HG03103 (cell line): ENCODE data around the gene PPFIBP2.

Experiments
- ATAC-seq: cut with Tn5 transposase; IDR thresholded peaks from one replicate; pipeline ENCODE4 v1.9.1; 2021; ENCODE audit warnings: low read depth; ENCODE audit not compliant: unreplicated experiment

The PPFIBP2 gene

GRCh38 chr11:7546324-7546791 lies 32.6 kb downstream of the PPFIBP2 start:
- no peak for ATAC-seq

DNA sequence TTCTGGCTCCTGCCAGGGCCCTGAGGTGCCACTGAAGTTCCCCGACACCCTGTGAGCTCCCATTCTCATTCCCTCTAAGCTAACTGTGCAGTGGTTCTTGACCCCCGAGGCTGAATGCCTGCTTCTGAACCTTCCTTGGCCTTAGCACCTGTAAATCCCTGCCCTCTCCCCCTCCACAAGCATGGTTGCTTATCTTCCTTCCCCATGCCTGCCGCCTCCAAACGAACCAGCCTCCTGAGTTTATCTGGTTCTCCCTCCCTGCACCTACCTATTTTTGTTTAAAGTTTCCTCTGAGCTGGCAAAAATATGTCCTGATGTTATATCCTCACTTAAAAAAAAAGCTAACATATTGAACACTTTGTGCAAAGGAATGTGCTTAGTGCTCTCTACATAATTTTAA lies 33.9 kb downstream of the PPFIBP2 start:
- ATAC-seq: no peak

GRCh38 chr11:7548659-7549274 lies 35.0 kb downstream of the PPFIBP2 start:
- ATAC-seq: no peak

GRCh38 chr11:7549681-7550080 lies 35.9 kb downstream of the PPFIBP2 start:
- ATAC-seq: no peak

DNA sequence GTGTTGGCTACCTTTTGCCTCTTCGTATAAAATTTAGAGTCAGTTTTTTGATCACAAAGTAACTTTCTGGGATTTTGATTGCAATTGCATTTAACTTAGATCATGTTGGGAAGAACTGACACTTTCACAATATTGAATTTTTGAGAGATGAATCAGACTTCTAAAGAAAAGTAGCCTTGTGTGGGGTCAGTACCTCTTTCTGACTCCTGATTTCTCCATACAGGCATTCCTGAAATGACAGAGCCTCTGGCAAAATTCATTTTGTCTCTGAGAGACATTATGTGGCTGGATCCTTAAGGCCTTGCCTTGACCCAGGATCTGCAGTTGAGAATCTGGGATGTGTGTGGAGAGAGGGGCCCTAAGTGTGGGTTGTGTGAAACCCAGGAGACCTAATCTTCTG lies 37.8 kb downstream of the PPFIBP2 start:
- ATAC-seq: no peak

DNA sequence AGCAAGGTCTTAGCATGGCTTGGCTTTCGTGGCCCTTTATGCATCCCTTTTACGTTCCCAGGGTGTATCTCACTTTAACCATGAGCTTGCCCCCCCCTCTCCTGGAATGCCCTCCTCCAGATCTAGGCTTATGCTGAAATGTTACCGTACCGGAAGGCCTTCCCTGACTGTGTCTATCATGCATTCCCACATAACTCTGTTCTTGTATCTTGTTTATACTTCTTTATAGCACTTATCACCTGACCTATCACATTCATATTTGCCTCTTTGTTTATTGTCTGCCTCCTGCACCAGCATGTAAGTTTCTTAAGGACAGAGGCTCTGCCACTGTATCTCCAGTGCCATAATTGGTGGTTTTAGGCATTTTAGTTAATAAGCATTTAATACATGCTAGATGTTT lies 38.9 kb downstream of the PPFIBP2 start:
- no peak for ATAC-seq

GRCh38 chr11:7555052-7555699 lies 41.4 kb downstream of the PPFIBP2 start:
- ATAC-seq: no peak

- no peak for ATAC-seq
Observed at GRCh38 chr11:7558046-7558445, 44.2 kb downstream of the PPFIBP2 start.

DNA sequence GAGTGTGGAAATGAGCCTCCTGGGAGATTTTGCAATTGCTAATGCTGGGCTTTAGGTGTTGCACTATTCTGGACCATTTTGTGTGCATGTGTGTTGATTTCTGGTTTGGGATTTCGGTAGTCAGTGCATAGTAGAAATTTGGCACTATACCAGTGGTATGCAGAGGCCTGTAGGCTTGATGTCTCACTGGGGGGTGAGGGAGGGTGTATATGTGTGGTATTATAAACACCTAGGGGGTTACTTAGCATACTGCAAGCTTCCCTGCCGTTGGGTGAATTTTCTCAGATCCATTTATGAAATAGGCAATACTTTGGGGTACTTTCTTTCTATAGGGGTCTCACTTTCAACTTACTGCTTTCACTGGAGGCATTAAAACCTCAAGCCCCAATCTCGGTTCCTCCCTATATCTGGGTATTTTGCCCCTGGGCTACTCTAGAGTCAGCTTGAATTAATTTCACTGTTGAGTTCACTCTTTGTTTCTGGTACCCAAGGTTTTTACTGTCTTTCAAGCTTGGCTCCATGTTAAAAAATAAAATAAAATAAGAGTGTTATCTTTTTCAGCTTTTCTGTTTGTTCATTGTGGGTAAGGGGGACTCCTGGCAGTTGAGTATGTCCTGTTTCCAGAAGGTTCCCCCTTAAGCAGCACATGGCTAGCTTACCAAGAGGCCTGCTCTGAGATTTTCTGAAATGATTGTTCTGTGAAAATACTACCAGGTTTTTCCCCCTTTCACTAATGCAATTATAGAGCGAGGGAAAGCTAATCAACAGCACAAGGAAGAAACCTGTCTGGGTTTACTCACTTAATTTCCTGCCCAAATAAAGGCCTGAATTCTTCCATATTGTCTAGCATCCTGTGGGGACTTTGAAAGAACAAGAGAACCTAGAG lies 45.8 kb downstream of the PPFIBP2 start:
- peak; percentile 64 for ATAC-seq

GRCh38 chr11:7561562-7561961 lies 47.8 kb downstream of the PPFIBP2 start:
- ATAC-seq: no peak

DNA sequence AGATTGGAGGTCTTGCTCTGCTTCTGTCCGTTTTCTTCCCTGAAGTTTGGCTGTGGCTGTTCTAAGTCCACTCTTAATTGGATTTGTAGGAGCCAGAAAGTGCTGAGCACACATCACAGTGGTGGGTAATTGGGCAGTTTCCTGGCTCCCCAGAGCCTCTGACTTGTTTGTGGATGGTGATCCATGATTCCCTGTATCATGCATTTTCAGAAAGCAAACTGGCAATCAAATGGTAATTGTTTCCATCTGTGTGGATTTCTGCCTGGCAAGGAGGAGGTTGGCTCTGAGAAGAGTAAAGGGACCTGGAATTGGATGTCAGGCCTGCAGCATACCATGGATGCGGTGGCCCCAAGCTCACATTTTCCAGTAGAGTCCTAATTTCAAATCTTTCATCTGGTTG lies 49.5 kb downstream of the PPFIBP2 start:
- no peak for ATAC-seq

DNA sequence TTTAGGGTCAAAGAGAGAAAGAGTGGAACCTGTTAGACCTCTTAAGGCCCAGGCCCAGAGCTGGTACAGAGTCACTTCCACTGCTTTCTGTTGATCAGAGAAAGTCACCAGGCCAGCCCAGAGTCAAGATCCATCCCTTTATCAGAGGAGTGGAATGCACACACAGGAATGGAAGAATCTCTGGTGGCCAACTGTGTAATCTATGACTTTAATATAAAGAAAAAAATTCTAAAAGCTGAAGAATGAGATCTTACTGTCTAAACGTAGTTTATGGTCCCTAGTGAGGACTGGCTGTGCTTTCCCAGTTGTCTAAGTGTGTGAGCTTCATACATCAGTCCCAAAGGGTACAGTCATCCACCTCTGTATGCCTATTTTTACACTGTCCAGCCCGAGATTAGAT lies 51.0 kb downstream of the PPFIBP2 start:
- ATAC-seq: no peak

DNA sequence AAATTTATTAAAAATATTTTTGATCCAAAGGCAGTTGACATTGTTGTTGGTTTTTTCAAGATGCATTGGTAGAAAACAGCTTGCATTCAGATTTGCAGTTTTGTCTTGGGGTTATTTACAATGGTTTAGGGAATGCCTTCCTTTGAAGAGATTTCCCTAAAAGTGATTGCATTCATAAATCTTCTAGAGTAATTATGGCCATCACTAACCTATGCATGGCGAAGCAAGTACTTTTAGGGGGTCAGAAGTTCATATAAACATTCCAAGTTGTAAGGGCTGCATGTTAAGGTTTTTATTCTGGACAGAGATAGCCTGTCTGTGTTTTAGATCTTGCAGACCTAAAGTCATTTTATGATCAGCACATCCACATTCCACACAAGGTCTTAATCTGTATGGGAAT lies 53.5 kb downstream of the PPFIBP2 start:
- ATAC-seq: no peak

GRCh38 chr11:7569044-7569443 lies 55.2 kb downstream of the PPFIBP2 start:
- ATAC-seq: no peak

DNA sequence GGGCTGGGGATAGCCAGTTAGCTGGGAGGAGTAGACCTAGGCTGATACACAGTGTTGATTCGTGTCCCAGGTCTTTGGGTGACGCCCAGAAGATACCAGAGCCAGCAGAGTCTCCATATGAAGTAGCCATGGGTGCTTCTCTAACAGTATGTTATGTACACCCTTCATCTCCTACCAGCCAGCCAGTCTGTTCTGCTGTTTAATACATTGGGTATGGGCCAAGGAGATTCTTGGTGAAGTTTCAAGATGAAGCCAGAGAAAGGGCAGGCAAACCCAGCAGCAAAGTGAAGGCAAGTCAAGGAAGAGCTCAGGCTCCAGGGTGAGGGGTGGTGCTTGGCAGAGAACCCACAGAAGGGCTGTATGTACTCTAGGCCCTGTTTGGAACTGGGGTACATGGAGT lies 56.4 kb downstream of the PPFIBP2 start:
- no peak for ATAC-seq

- ATAC-seq: no peak
Observed at GRCh38 chr11:7570938-7571521, 57.2 kb downstream of the PPFIBP2 start.

GRCh38 chr11:7571640-7572000 lies 57.8 kb downstream of the PPFIBP2 start:
- no peak for ATAC-seq

DNA sequence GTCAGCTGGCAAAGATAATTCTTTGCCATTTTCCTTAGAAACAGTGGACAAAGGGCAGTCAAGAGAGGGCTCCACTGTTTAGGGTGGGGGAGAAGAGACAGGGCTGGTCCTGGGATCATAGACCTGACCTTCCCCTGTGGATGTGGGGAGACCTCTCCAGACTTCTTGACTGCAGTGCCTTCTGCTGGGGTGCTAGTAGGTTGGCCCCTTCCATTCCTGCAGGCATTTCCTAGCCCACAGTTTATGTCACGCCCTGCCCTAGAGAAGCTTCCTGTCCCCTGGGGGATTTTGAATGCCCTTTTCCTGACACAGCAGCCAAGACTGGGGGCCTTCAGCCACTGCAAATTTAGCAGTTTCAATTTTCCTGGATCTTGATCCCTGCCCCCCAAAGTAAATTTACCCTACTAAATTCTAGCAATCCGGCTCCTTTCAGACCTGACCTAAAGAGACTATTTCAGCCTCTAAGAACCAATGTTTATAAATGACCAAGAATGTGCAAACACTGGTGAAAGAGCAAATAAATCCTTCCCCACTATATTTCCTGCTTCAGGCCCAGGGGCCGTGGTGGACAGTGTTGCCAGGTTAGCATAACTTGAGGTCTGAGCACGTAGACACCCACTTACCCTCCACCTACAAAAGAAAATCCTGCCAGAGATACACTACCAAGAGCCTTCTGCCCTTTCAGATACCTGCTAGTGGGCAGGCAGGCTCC lies 58.4 kb downstream of the PPFIBP2 start:
- no peak for ATAC-seq

DNA sequence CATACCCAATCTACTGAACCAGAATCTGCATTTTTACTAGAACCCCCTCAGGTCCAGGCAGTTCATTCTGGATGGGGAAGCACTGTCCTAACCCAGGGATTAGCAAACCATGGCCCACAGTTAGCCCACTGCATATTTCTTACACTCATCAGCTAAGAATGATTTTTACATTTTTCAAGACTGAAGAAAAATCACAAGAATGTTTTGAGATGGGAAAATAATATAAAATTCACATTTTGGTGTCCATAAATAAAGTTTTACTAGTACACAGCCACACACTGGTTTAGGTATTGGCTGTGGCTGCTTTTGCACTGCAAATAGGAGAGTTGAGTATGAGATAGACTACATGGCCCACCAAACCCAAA lies 59.4 kb downstream of the PPFIBP2 start:
- ATAC-seq: no peak

GRCh38 chr11:7573558-7574296 lies 59.9 kb downstream of the PPFIBP2 start:
- no peak for ATAC-seq
